PC-3 (cell line): ENCODE measurements around the gene PDCL3. TPM values are rescaled to one million over a fixed set of nuclear protein-coding genes. Genes with fewer than 3 reads are reported as not detected.
A peak's percentile ranks its signal among the peaks of the same experiment; 100 is the strongest.

ENCODE experiments used
- ATAC-seq: fragments of 200-7000 bp; cut with Tn5 transposase; 2 replicates; pipeline ENCODE4 v1.9.1; 2020; ENCODE audit warnings: mild to moderate bottlenecking, moderate library complexity
- BruUV-seq: library from RNA; stranded (reverse); fragments of 400-500 nt; replicated peaks from 2 replicates; lab custom pipeline; 2021; lab: Mats Ljungman, UMichigan
- CTCF ChIA-PET: fragments of 300-600 bp; sonication (Branson Sonifier 250); formaldehyde crosslinking; loops from one replicate; lab custom pipeline; 2022; ENCODE audit warnings: antibody characterized with exemption; lab: Charles Lee
- POLR2A ChIA-PET: fragments of 300-600 bp; sonication (Branson Sonifier 250); formaldehyde crosslinking; loops from one replicate; lab custom pipeline; 2022; ENCODE audit warnings: antibody characterized with exemption; ENCODE audit not compliant: unreplicated experiment; lab: Charles Lee
- DNase-seq: peaks from one replicate; pipeline ENCODE4 v3.0.0-alpha.2; 2015
- H2AFZ ChIP-seq: fragments of 300-600 bp; sonication (generic); 2 replicates; pipeline ENCODE4 v1.6.0; 2016; ENCODE audit warnings: antibody characterized with exemption, low read length
- H3F3A ChIP-seq: fragments of 300-600 bp; sonication (generic); one replicate; pipeline ENCODE4 v1.6.0; 2017; ENCODE audit warnings: antibody characterized with exemption, low read length, control low read depth, mild to moderate bottlenecking; ENCODE audit not compliant: unreplicated experiment
- H3K27ac ChIP-seq: fragments of 300-600 bp; sonication (generic); 2 replicates; pipeline ENCODE4 v1.5.1; 2016; ENCODE audit warnings: mild to moderate bottlenecking, low read length
- H3K27me3 ChIP-seq: fragments of 300-600 bp; sonication (generic); 2 replicates; pipeline ENCODE4 v1.6.1; 2016; ENCODE audit warnings: low read length, mixed read lengths
- H3K36me3 ChIP-seq: fragments of 300-600 bp; sonication (generic); 2 replicates; pipeline ENCODE4 v1.6.1; 2016; ENCODE audit warnings: low read depth, mixed run types, low read length, mixed read lengths
- H3K4me1 ChIP-seq: fragments of 300-600 bp; sonication (generic); 2 replicates; pipeline ENCODE4 v1.5.1; 2016; ENCODE audit warnings: low read length; ENCODE audit not compliant: insufficient read depth
- H3K4me2 ChIP-seq: fragments of 300-600 bp; sonication (generic); 2 replicates; pipeline ENCODE4 v1.6.0; 2016; ENCODE audit warnings: low read length
- H3K4me3 ChIP-seq: fragments of 300-600 bp; sonication (generic); 2 replicates; pipeline ENCODE4 v1.5.1; 2016; ENCODE audit warnings: mild to moderate bottlenecking, low read length, mixed read lengths
- H3K79me2 ChIP-seq: fragments of 300-600 bp; sonication (generic); 2 replicates; pipeline ENCODE4 v1.6.1; 2017; ENCODE audit warnings: low read length, mixed read lengths
- H3K9ac ChIP-seq: fragments of 300-600 bp; sonication (generic); 2 replicates; pipeline ENCODE4 v1.6.0; 2016; ENCODE audit warnings: mild to moderate bottlenecking, low read length
- H3K9me2 ChIP-seq: fragments of 300-600 bp; sonication (generic); replicated peaks from 2 replicates; pipeline ENCODE4 v1.6.1; 2016; ENCODE audit warnings: mixed run types, low read length, mixed read lengths
- H3K9me3 ChIP-seq: fragments of 300-600 bp; sonication (generic); 2 replicates; pipeline ENCODE4 v1.6.1; 2016; ENCODE audit warnings: low read length, mixed read lengths
- H4K20me1 ChIP-seq: fragments of 300-600 bp; sonication (generic); 2 replicates; pipeline ENCODE4 v1.6.1; 2016; ENCODE audit warnings: low read length, mixed read lengths
- CTCF ChIP-seq: fragments of 300-600 bp; sonication (generic); conservative IDR thresholded peaks from 2 replicates; pipeline ENCODE4 v1.5.1; 2017; ENCODE audit warnings: antibody characterized with exemption, low read depth, mild to moderate bottlenecking, low read length
- EZH2 ChIP-seq: fragments of 300-600 bp; sonication (generic); IDR thresholded peaks from one replicate; pipeline ENCODE4 v1.6.1; 2017; ENCODE audit warnings: antibody characterized with exemption, mild to moderate bottlenecking, low read length; ENCODE audit not compliant: unreplicated experiment
- EZH2phosphoT487 ChIP-seq: fragments of 300-600 bp; sonication (generic); IDR thresholded peaks from 2 replicates; pipeline ENCODE4 v1.6.1; 2018; ENCODE audit warnings: mild to moderate bottlenecking, antibody characterized with exemption, low read length, borderline replicate concordance
- intact Hi-C: fragments of 100-400 bp; cut with micrococcal nuclease; formaldehyde crosslinking; loops from 2 replicates; pipeline ENCODE4 v1.9.0; 2023
- total RNA-seq: library from RNA; depleted of rRNA; stranded (reverse); fragments of >200 nt; gene quantifications from 2 replicates; pipeline ENCODE4 v1.2.3, GENCODE V29; 2014

The PDCL3 gene
- total RNA-seq, 1 experiment from 2014 or later: 27.2 TPM

- Histone ChIP-seq H3K79me2 (no peaks in the 10 kb centered on the region), H3K36me3 (no peaks in the 10 kb centered on the region), H2AFZ (no peak overlapping the region), H3K4me1 (no peaks in the 10 kb centered on the region), H3K27me3 (peaks cover 8% of the 10 kb centered on the region), H3K27ac (no peak overlapping the region), H3K9me2 (no peaks in the 10 kb centered on the region), H3F3A (no peaks in the 10 kb centered on the region), H3K4me2 (no peak overlapping the region), H4K20me1 (no peaks in the 10 kb centered on the region), H3K9ac (no peak overlapping the region), H3K4me3 (no peak overlapping the region), H3K9me3 (no peaks in the 10 kb centered on the region)
- DNase-seq (no peak), ATAC-seq (no peak)
- no TSS peak for BruUV-seq
- ChIA-PET POLR2A (no interaction called here), CTCF (no interaction called here)
- intact Hi-C loops: no loop called here
- TF ChIP-seq CTCF (no peak), EZH2phosphoT487 (no peak), EZH2 (no peak)
Measured at GRCh38 chr2:100522430-100522829, 40.4 kb upstream of the PDCL3 start.

- Histone ChIP-seq H3K27ac (no peak overlapping the region), H2AFZ (no peak overlapping the region), H3K9ac (no peak overlapping the region), H3K36me3 (no peaks in the 10 kb centered on the region), H3K4me1 (no peaks in the 10 kb centered on the region), H3K27me3 (no peaks in the 10 kb centered on the region), H3K4me2 (no peak overlapping the region), H3K9me2 (no peaks in the 10 kb centered on the region), H3K9me3 (no peaks in the 10 kb centered on the region), H3K4me3 (no peak overlapping the region), H3K79me2 (no peaks in the 10 kb centered on the region), H3F3A (no peaks in the 10 kb centered on the region), H4K20me1 (no peaks in the 10 kb centered on the region)
- peak; percentile 7 for DNase-seq
- ChIA-PET CTCF (no interaction called here), POLR2A (no interaction called here)
- intact Hi-C loops: no loop called here
- ATAC-seq: no peak
- BruUV-seq: no TSS peak
- TF ChIP-seq EZH2: no peak
- no peak for TF ChIP-seq EZH2phosphoT487
- no peak for TF ChIP-seq CTCF
Measured at GRCh38 chr2:100524331-100524730, 38.5 kb upstream of the PDCL3 start.

GRCh38 chr2:100526868-100527267 is 35.9 kb upstream of the PDCL3 start:
- H3K4me2 ChIP-seq: no peak overlapping the region
- H3K9me3 ChIP-seq: no peaks in the 10 kb centered on the region
- no peak overlapping the region for H2AFZ ChIP-seq
- intact Hi-C loops: no loop called here
- ATAC-seq (no peak), DNase-seq (no peak)
- CTCF ChIA-PET: no interaction called here
- H3K27me3 ChIP-seq: no peaks in the 10 kb centered on the region
- H3K4me3 ChIP-seq: no peak overlapping the region
- BruUV-seq: no TSS peak
- no peaks in the 10 kb centered on the region for H3F3A ChIP-seq
- H3K36me3 ChIP-seq: no peaks in the 10 kb centered on the region
- no peak overlapping the region for H3K27ac ChIP-seq
- no peaks in the 10 kb centered on the region for H3K4me1 ChIP-seq
- TF ChIP-seq CTCF (no peak), EZH2phosphoT487 (no peak), EZH2 (no peak)
- no peak overlapping the region for H3K9ac ChIP-seq
- no peaks in the 10 kb centered on the region for H3K79me2 ChIP-seq
- no peaks in the 10 kb centered on the region for H3K9me2 ChIP-seq
- no peaks in the 10 kb centered on the region for H4K20me1 ChIP-seq
- POLR2A ChIA-PET: no interaction called here
